Ureter (tissue), 1 donor: ENCODE measurements around the gene TMBIM4. TPM values are rescaled to one million over a fixed set of nuclear protein-coding genes. Genes with fewer than 3 reads are reported as not detected.

Experiments used
- DNase-seq: peaks from one replicate; pipeline ENCODE4 v3.0.0-alpha.2; 2020; ENCODE audit warnings: low spot score
- total RNA-seq: library from RNA; stranded (reverse); gene quantifications from one replicate; pipeline ENCODE4 v1.2.4, GENCODE V29; 2023
- donor health status: DM: yes; HTN: yes; CAD: no.

Gene TMBIM4
- total RNA-seq, 1 donor from 2014 or later: 124 TPM

- DNase-seq: no peak
Measured at GRCh38 chr12:66140731-66141130, 29.1 kb downstream of the TMBIM4 start.

GRCh38 chr12:66139328-66139727 lies 30.5 kb downstream of the TMBIM4 start:
- no peak for DNase-seq

- no peak for DNase-seq
Measured at GRCh38 chr12:66137937-66138336, 31.9 kb downstream of the TMBIM4 start.

- DNase-seq: no peak
Measured at GRCh38 chr12:66132408-66132807, 37.4 kb downstream of the TMBIM4 start.

DNA sequence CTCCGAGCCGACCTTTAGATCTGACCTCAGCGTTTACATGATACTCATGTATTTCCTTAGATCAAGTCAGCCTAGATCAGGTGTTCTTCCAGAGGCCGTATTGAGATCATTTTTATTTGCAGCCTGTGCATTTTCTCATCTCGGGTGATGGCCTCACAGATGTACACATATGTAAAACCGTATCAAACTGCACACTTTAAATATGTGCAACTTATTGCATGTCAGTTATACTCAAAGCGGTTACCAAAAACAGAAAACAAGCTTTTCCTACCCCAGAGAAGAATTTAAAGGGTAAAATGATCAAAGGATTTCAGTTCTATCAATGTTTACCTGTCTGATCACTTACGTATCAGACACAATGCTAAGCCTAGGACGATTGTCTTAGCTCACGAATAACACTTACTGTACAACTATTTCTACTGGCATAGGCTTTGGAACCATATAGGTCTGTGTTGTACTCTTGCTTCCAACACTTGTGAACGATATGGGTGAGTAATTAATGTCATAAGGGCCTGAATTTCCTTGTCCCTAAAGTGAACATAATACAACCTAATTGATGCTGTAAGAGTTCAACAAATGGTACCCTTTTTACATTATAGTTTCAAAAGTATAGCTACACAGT lies 38.6 kb downstream of the TMBIM4 start:
- DNase-seq: no peak

DNA sequence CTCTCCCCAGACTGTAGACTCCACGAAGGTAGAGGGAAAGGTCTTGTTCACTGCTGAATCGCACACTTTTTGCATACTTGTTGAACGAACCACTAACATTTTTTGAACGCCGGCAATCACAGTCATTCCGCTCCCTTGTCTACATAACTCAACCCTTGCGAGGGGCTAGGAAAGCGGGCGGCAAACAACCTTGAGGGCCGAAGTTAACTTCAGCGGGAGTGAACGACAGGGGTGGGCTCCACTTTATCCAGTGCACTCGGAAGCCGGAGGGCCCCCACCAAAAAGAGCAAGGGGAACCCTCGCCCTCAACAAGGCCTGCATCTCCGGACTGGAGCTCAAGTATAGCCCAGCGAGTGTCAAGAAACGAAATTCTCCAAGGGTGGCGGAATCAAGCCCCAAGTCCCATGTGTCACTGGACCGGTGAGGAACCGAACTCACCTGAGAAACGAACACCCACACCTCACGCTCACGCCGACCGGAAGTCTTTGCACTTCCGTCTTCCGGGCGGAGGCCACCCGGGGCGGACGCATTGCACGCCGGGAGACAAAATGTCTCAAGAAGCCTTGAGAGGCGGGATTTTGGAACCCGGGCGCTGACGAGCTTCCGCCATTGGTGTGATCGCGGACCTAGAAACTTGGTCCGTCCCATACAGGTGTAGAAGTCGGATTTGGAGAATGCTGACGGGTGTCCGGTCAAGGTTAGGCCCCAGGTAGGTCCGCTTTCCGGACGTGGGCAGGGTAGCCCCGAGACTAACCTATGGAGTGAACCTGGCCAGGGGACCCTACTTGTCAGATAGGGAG lies 39.3 kb downstream of the TMBIM4 start, which contains the start of gene LLPH:
Gene LLPH, minus strand, starts transcription at position 484 of the 800 bp plus-strand sequence. CDS start 1,644 bp downstream, outside the sequence.
- peak; percentile 92 for DNase-seq

DNA sequence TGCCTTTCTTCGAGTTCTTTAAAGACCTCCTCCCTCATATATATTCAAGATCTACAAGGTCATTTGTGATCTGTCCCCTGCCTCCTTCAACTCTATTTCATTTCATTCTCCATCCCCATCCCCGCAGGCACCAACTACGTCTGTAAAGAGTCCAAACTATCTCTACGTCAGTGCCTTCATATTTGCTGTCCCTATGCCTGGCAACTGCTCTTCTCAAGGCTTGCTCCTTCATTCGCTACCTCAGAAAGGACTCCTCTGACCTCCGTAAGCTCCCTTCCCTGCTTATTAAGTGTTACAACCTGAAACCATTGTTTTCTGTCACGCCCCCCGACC lies 39.9 kb downstream of the TMBIM4 start:
- no peak for DNase-seq

- DNase-seq: no peak
Measured at GRCh38 chr12:66127650-66128049, 42.1 kb downstream of the TMBIM4 start.

DNA sequence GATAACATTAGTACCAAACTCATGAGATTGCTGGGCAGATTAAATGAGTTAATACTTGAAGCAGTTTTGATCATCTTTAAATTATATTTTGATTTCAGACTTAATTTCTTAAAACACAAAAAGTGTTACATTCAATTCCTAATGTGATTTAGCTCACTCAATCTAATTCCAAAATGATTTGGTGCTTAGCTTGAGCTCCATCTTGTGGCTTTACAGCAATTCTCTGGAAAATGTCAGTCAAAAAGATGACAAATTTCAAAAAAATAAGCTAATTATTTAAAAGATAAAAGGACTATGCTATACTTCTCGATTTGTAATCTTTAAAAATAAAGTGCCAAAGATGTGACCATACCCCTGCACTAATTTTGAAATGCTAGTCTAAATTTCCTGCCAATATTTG lies 49.3 kb downstream of the TMBIM4 start:
- DNase-seq: no peak

- DNase-seq: no peak
Measured at GRCh38 chr12:66119870-66120241, 49.9 kb downstream of the TMBIM4 start.

DNA sequence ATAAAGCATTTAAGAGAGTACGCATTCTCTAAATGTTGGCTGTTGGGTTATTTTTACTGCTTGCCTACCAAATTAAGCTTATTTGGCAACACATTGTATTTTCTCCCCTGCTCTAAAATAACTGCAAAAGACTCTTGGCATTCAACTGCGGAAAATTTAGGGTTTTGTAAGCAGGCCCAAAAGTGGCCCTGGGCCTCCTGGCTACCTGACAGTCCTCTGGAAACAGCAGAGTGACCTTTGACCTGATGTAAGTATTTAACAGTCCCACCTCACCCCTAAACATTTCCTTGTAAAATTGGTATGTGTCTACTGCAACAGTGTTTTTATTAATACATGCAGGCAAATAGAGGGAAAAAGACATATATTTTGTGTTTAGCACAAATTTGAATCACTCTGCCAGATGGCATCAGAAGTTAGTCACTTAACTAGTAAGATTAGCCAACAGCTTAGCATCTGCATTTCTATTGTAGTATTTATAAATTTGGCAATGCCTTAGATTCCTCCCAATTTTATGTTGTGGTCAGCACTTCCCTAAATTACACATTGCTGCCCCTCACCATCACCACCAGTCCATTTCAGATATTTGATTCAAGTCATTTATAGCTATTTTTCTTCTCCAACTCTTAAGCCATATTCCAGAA lies 50.4 kb downstream of the TMBIM4 start:
- DNase-seq: no peak

DNA sequence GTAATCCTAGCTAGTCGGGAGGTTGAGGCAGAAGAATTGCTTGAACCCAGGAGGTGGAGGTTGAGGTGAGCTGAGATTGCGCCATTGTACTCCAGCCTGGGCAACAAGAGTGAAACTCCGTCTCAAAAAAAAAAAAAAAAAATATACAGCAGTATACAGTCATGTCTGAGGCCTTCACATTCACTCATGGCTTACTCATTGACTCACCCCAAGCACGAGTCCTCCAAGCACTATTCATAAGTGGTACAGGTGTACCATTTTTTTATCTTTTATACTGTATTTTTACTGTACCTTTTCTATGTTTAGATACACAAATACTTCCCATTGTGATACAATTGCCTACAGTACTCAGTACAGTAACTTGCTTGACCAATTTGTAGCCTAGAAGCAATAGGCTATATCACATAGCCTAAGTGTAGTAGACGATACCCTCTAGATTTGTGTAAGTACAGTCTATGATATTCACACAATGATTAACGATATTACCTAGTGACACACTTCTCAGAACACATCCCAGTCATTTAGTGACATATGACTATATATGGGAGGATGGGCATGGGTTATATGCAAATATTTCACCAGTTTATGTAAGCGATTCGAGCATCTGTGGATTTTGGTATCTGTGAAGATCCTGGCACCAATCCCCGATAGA lies 51.4 kb downstream of the TMBIM4 start:
- DNase-seq: no peak

DNA sequence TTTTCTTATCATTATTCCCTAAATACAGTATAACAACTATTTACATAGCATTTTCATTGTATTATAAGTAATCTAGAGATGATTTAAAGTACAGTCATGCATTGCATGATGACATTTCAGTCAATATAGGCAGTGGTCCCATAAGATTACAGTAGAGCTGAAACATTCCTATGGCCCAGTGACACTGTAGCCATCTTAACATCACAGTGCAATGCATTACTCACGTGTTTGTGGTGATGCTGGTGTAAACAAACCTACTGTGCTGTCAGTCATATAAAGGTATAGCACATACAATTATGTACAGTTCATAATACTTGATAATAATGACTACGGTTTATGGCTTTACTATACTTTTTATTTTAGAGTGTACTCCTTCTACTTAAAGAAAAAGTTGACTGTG lies 52.6 kb downstream of the TMBIM4 start:
- DNase-seq: no peak

- no peak for DNase-seq
Measured at GRCh38 chr12:66115071-66115600, 54.7 kb downstream of the TMBIM4 start.

- no peak for DNase-seq
Measured at GRCh38 chr12:66113471-66113870, 56.3 kb downstream of the TMBIM4 start.

GRCh38 chr12:66111605-66112004 lies 58.2 kb downstream of the TMBIM4 start:
- DNase-seq: no peak

DNA sequence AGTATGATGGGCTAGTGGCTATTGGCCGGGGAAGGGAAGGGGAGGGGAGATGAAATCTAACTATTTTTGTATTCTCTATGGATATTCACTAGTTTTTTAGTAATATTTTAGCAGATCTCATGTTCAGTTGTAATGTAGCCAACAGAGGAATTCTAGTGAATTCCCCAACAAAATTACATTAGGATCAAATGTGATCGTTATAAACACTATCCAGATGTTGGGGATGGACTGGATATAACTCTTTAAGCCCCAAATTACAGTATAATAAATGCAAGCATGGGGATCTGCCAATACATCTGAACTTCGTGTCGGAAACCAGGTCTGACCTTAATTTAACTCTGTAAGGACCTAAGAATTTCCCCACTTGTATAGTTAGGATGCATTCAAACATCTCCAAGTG lies 60.7 kb downstream of the TMBIM4 start:
- no peak for DNase-seq

GRCh38 chr12:66108386-66108785 lies 61.4 kb downstream of the TMBIM4 start:
- DNase-seq: no peak

DNA sequence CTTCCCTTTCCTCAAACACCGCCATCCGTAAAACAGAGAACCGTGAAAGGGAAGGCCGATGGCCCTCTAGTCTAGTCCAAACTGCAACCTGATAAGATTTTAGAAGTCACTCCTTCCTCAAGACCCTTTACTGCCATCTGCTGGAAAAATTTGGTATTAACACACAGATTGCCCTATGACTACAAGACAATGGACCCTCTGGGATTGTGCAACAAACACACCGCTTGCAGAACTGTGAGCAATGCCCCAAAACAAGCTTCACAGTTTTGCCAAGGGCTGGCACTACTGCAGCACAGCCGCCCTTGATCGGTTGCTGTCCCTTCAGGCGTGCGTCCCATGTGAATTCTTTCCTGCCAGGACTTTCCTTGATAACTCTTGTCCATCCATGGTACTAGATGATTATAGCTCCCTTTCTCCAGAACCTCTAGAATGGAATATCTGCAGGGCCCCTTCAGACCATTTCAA lies 62.3 kb downstream of the TMBIM4 start:
- peak; percentile 75 for DNase-seq

- no peak for DNase-seq
Measured at GRCh38 chr12:66103016-66103913, 66.5 kb downstream of the TMBIM4 start.
